ENCODE results near the gene ADGRA3. TPM values are rescaled to one million over a fixed set of nuclear protein-coding genes. Genes with fewer than 3 reads are reported as not detected.
A peak's percentile ranks its signal among the peaks of the same experiment; 100 is the strongest.

Gene ADGRA3
- total RNA-seq, 1 experiment from 2014 or later: 56.5 TPM

GRCh38 chr4:22427675-22428074 is 88.2 kb downstream of the ADGRA3 start:
- Mint-ChIP-seq H3K9me3 (no peaks in the 10 kb centered on the region), H3K4me3 (no peak overlapping the region), H3K4me1 (peaks cover 13 to 16% of the 10 kb centered on the region in 2 experiments), H3K27me3 (ENCODE audit: low read depth) (no peaks in the 10 kb centered on the region), H3K36me3 (ENCODE audit: insufficient read depth in 1 of 3, low read depth in 3 of 3) (peaks cover 26 to 55% (median 55%) of the 10 kb centered on the region in 3 experiments), H3K27ac (peak overlapping the region in 1 of 3 experiments; percentile 49; a peak in 2 of 7 replicates)
- Histone ChIP-seq H3K23me2 (ENCODE audit: insufficient read length, low read depth, low read length, poor library complexity, severe bottlenecking) (no peaks in the 10 kb centered on the region), H4K8ac (replicated peaks; ENCODE audit: insufficient read length, low read depth, low read length) (no peak overlapping the region), H3K79me2 (ENCODE audit: insufficient read depth, low read length) (no peaks in the 10 kb centered on the region), H3K23ac (ENCODE audit: insufficient read length, low read depth, low read length) (no peak overlapping the region), H2BK120ac (ENCODE audit: low read depth, low read length, poor library complexity, severe bottlenecking) (no peak overlapping the region), H3T11ph (ENCODE audit: low read length) (no peak overlapping the region), H2BK12ac (ENCODE audit: insufficient read length, low read depth, low read length) (no peak overlapping the region), H3K4ac (ENCODE audit: low read depth, low read length) (no peak overlapping the region), H2AK5ac (ENCODE audit: insufficient read length, low read length) (no peak overlapping the region), H3K27ac (ENCODE audit: insufficient read length, low read depth, low read length) (no peak overlapping the region), H3K4me2 (ENCODE audit: insufficient read depth, insufficient read length, low read length) (no peak overlapping the region), H3K9ac (ENCODE audit: extremely low read depth, insufficient read length, low read length) (no peak overlapping the region), H2BK5ac (ENCODE audit: insufficient read length, low read length) (no peak overlapping the region), H3K56ac (ENCODE audit: insufficient read length, low read depth, low read length) (no peak overlapping the region), H3K14ac (ENCODE audit: insufficient read depth, low read length) (no peak overlapping the region), H4K20me1 (ENCODE audit: control insufficient read depth, insufficient read depth, insufficient read length) (no peaks in the 10 kb centered on the region), H4K91ac (ENCODE audit: insufficient read length, low read depth, low read length) (no peak overlapping the region), H3K18ac (ENCODE audit: insufficient read length, low read depth, low read length) (no peak overlapping the region), H2BK15ac (ENCODE audit: low read depth, low read length) (no peak overlapping the region), H3K27me3 (ENCODE audit: insufficient read depth, low read length) (no peaks in the 10 kb centered on the region; the same call in 1 of the 2 replicates), H4K5ac (ENCODE audit: insufficient read length, low read depth, low read length) (no peak overlapping the region), H3K79me1 (ENCODE audit: insufficient read depth, low read depth, low read length, poor library complexity, severe bottlenecking) (no peaks in the 10 kb centered on the region), H3K9me3 (ENCODE audit: control insufficient read depth, low read depth, low read length) (no peaks in the 10 kb centered on the region), H2AFZ (ENCODE audit: low read length) (no peak overlapping the region), H2BK20ac (ENCODE audit: low read depth, low read length, poor library complexity, severe bottlenecking) (no peak overlapping the region), H3K4me1 (ENCODE audit: insufficient read depth, low read length) (no peaks in the 10 kb centered on the region)
- no peak for DNase-seq
- no peak for TF ChIP-seq CTCF (conservative IDR thresholded peaks at IDR 0.05)
- no CpG with 5 or more reads among the region's 3 CpGs for WGBS (ENCODE audit: extremely low coverage, insufficient read length, low lambda C conversion rate)

All from H9 (cell line).